Prostate gland (tissue), 2 donors: Measurements from ENCODE around the gene FLT4.

Experiments used
- CTCF ChIP-seq, 4 experiments: fragments of 200-600 bp in 2 of 4; fragments of 450-650 bp in 2 of 4; sonication (generic) in 2 of 4; IDR thresholded peaks; 1 replicate in 3 of 4; 2 replicates in 1 of 4; pipeline ENCODE4 v1.5.1; 2016 to 2019; ENCODE audit warnings: antibody characterized with exemption in 4 of 4, mild to moderate bottlenecking in 2 of 4, moderate library complexity in 2 of 4
- POLR2AphosphoS5 ChIP-seq: sonication (generic); formaldehyde crosslinking; IDR thresholded peaks from one replicate; pipeline ENCODE4 v1.6.1; 2017; ENCODE audit warnings: antibody characterized with exemption

GRCh38 chr5:180592176-180592575, 57.2 kb downstream of the FLT4 start:
- TF ChIP-seq POLR2AphosphoS5 (no peak), CTCF (IDR thresholded peaks at IDR 0.05) (no peak)
